HEK293 (cell line): ENCODE data around the gene PRIMA1.
A peak's percentile ranks its signal among the peaks of the same experiment; 100 is the strongest.
"Not testable (repeated sequence)": the region's sequence is repeated elsewhere in the genome, so short reads cannot be mapped to it uniquely, and the experiment has no call there.

Experiments
- CTCF ChIA-PET: fragments of 350-600 bp; formaldehyde crosslinking; extraction: SDS; loops from one replicate; lab custom pipeline; 2021; ENCODE audit warnings: antibody characterized with exemption; lab: Yijun Ruan, JAX
- POLR2A ChIA-PET: fragments of 300-600 bp; formaldehyde crosslinking; extraction: SDS; loops from one replicate; lab custom pipeline; 2020; ENCODE audit warnings: antibody characterized with exemption, inconsistent platforms; lab: Yijun Ruan, JAX
- H3K27ac ChIP-seq: fragments of 200-500 bp; sonication (Bioruptor generic); 2 replicates; pipeline ENCODE4 v1.5.1; 2014; ENCODE audit warnings: low read depth, low read length, control low read depth, inconsistent platforms; ENCODE audit errors: extremely low read depth
- H3K36me3 ChIP-seq, 2 experiments: fragments of 200-500 bp in 1 of 2; sonication (Bioruptor generic) in 1 of 2; 1 replicate in 1 of 2; 2 replicates in 1 of 2; pipeline ENCODE4 v1.5.1; 2014 to 2017; ENCODE audit warnings: inconsistent platforms in 2 of 2, low read length in 2 of 2; ENCODE audit not compliant: control insufficient read depth in 2 of 2, insufficient read depth in 1 of 2
- H3K4me1 ChIP-seq: fragments of 200-500 bp; sonication (Bioruptor generic); 2 replicates; pipeline ENCODE4 v1.5.1; 2014; ENCODE audit warnings: mild to moderate bottlenecking, low read length, inconsistent platforms; ENCODE audit not compliant: control insufficient read depth, insufficient read depth
- H3K4me3 ChIP-seq: 2 replicates; pipeline ENCODE4 v1.5.1; 2011; ENCODE audit warnings: low read depth, mild to moderate bottlenecking, control low read depth, low read length, moderate library complexity
- H3K9me3 ChIP-seq: fragments of 200-500 bp; sonication (Bioruptor generic); 2 replicates; pipeline ENCODE4 v1.5.1; 2014; ENCODE audit warnings: low read depth, low read length, inconsistent platforms; ENCODE audit not compliant: control insufficient read depth, insufficient read depth
- OVOL3 ChIP-seq: fragments of 450-650 bp; formaldehyde crosslinking; IDR thresholded peaks from 2 replicates; pipeline ENCODE4 v1.5.1; 2016; ENCODE audit warnings: missing biosample characterization, missing genetic modification characterization
- RBAK ChIP-seq: fragments of 450-650 bp; formaldehyde crosslinking; IDR thresholded peaks from 2 replicates; pipeline ENCODE4 v1.5.1; 2016; ENCODE audit warnings: missing biosample characterization, missing genetic modification characterization
- SALL2 ChIP-seq: fragments of 450-650 bp; formaldehyde crosslinking; IDR thresholded peaks from 2 replicates; pipeline ENCODE4 v1.5.0; 2017; ENCODE audit warnings: missing biosample characterization, mild to moderate bottlenecking, missing genetic modification characterization, borderline replicate concordance
- YY1 ChIP-seq: fragments of 450-650 bp; formaldehyde crosslinking; IDR thresholded peaks from 2 replicates; pipeline ENCODE4 v1.5.1; 2018; ENCODE audit warnings: missing biosample characterization, missing genetic modification characterization
- YY2 ChIP-seq: fragments of 450-650 bp; formaldehyde crosslinking; IDR thresholded peaks from 2 replicates; pipeline ENCODE4 v1.5.1; 2016; ENCODE audit warnings: missing biosample characterization, missing genetic modification characterization
- ZNF146 ChIP-seq: fragments of 450-650 bp; formaldehyde crosslinking; IDR thresholded peaks from 2 replicates; pipeline ENCODE4 v1.5.1; 2016; ENCODE audit warnings: missing biosample characterization, missing genetic modification characterization
- ZNF157 ChIP-seq: fragments of 450-650 bp; formaldehyde crosslinking; IDR thresholded peaks from 2 replicates; pipeline ENCODE4 v1.5.1; 2016; ENCODE audit warnings: missing biosample characterization, missing genetic modification characterization
- ZNF2 ChIP-seq: fragments of 450-650 bp; formaldehyde crosslinking; IDR thresholded peaks from 2 replicates; pipeline ENCODE4 v1.5.1; 2016; ENCODE audit warnings: missing biosample characterization, missing genetic modification characterization
- ZNF214 ChIP-seq: fragments of 450-650 bp; formaldehyde crosslinking; IDR thresholded peaks from 2 replicates; pipeline ENCODE4 v1.5.1; 2017; ENCODE audit warnings: missing biosample characterization, mild to moderate bottlenecking, missing genetic modification characterization, borderline replicate concordance
- ZNF23 ChIP-seq: fragments of 450-650 bp; formaldehyde crosslinking; IDR thresholded peaks from 2 replicates; pipeline ENCODE4 v1.5.1; 2016; ENCODE audit warnings: missing biosample characterization, missing genetic modification characterization, borderline replicate concordance
- ZNF24 ChIP-seq: fragments of 450-650 bp; formaldehyde crosslinking; IDR thresholded peaks from 2 replicates; pipeline ENCODE4 v1.5.1; 2016; ENCODE audit warnings: missing biosample characterization, missing genetic modification characterization
- ZNF292 ChIP-seq: fragments of 450-650 bp; formaldehyde crosslinking; IDR thresholded peaks from 2 replicates; pipeline ENCODE4 v1.5.1; 2016; ENCODE audit warnings: low read depth, missing biosample characterization, missing genetic modification characterization, borderline replicate concordance
- ZNF341 ChIP-seq: fragments of 450-650 bp; formaldehyde crosslinking; IDR thresholded peaks from 2 replicates; pipeline ENCODE4; 2016; ENCODE audit warnings: low read depth, missing biosample characterization, missing genetic modification characterization
- ZNF394 ChIP-seq: fragments of 450-650 bp; formaldehyde crosslinking; IDR thresholded peaks from 2 replicates; pipeline ENCODE4 v1.5.1; 2016; ENCODE audit warnings: missing biosample characterization, missing genetic modification characterization, mild to moderate bottlenecking, moderate library complexity, borderline replicate concordance
- ZNF426 ChIP-seq: fragments of 450-650 bp; formaldehyde crosslinking; IDR thresholded peaks from 2 replicates; pipeline ENCODE4 v1.5.1; 2017; ENCODE audit warnings: missing biosample characterization, missing genetic modification characterization, mild to moderate bottlenecking, inconsistent platforms, moderate library complexity
- ZNF473 ChIP-seq: fragments of 450-650 bp; formaldehyde crosslinking; IDR thresholded peaks from 2 replicates; pipeline ENCODE4 v1.5.1; 2017; ENCODE audit warnings: missing biosample characterization, missing genetic modification characterization
- ZNF560 ChIP-seq: fragments of 450-650 bp; formaldehyde crosslinking; IDR thresholded peaks from 2 replicates; pipeline ENCODE4 v1.5.1; 2017; ENCODE audit warnings: missing biosample characterization, missing genetic modification characterization, borderline replicate concordance
- ZNF585B ChIP-seq: fragments of 450-650 bp; formaldehyde crosslinking; IDR thresholded peaks from 2 replicates; pipeline ENCODE4 v1.5.1; 2016; ENCODE audit warnings: missing biosample characterization, missing genetic modification characterization
- ZNF670 ChIP-seq: fragments of 450-650 bp; formaldehyde crosslinking; IDR thresholded peaks from 2 replicates; pipeline ENCODE4 v1.5.1; 2016; ENCODE audit warnings: missing biosample characterization, missing genetic modification characterization, low read depth
- ZNF843 ChIP-seq: fragments of 450-650 bp; formaldehyde crosslinking; IDR thresholded peaks from 2 replicates; pipeline ENCODE4 v1.5.1; 2016; ENCODE audit warnings: missing biosample characterization, missing genetic modification characterization
- ZSCAN18 ChIP-seq: fragments of 450-650 bp; formaldehyde crosslinking; IDR thresholded peaks from 2 replicates; pipeline ENCODE4 v1.5.1; 2016; ENCODE audit warnings: missing biosample characterization, missing genetic modification characterization
- TF ChIP-seq, protein P1 (sequence below): fragments of 450-650 bp; formaldehyde crosslinking; IDR thresholded peaks from 2 replicates; pipeline ENCODE4 v1.5.1; 2016; ENCODE audit warnings: missing biosample characterization, missing genetic modification characterization

PRIMA1 gene

GRCh38 chr14:93811020-93811419, 22.7 kb upstream of the PRIMA1 start:
- no peaks in the 10 kb centered on the region for H3K36me3 ChIP-seq
- no peaks in the 10 kb centered on the region for H3K9me3 ChIP-seq
- POLR2A ChIA-PET: no interaction called here
- TF ChIP-seq SALL2 (tag by site-specific recombination): no peak
- no peak for TF ChIP-seq ZNF157
- no peak overlapping the region for H3K27ac ChIP-seq
- H3K4me3 ChIP-seq: no peak overlapping the region
- no peaks in the 10 kb centered on the region for H3K4me1 ChIP-seq
- CTCF ChIA-PET: no interaction called here

DNA sequence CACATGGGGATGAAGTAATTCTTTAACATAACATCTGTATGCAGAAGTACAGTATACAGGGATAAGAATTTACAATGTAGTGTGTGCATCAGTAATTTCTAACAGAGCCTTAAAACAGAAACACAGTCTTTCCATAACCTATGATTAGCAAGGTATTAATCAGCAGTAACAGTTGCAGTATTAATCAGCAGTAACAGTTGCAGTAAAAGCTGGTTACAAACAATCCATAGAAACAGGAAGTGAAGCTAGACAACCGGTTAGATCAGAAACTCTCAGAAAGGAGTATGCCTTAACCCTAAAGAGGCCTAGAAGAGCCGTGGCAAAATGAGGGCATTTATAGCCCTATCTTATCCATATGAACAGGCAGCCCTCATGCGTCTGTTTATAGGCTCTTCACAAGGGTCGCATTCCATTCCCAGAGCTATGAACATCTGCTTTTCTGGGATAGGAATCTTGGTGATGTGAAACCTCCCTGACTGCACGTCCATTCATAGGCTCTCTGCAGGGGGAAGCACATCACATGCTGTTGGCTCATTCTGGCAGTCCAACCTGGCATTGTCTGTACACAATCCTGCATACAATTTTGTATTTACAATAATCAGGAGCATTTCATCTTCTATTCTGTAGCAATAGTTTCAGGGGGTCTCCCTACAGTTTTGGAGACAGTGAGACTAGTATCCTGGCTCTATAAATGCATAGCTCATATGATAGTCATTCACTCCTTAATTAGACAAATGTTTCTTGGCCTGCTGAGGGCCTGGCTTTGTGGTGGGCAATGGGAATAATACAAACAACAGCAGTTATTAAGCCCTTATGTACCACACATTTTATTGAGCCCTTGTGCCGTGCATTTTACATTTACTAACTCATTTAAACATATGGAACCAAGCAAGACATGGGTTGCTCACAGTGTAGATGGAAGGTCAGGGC, 21.5 kb upstream of the PRIMA1 start:
- H3K36me3 ChIP-seq, POLR2A ChIA-PET, H3K4me3 ChIP-seq, H3K27ac ChIP-seq, H3K4me1 ChIP-seq, H3K9me3 ChIP-seq: not testable (repeated sequence)
- CTCF ChIA-PET: interaction anchor here (0.6 kb wide), 1 partner anchor 60 kb away, joined by 3 read pairs; no protein-coding TSS in a partner anchor

- POLR2A ChIA-PET: no interaction called here
- H3K4me1 ChIP-seq: no peaks in the 10 kb centered on the region
- H3K9me3 ChIP-seq: no peaks in the 10 kb centered on the region
- no peak overlapping the region for H3K4me3 ChIP-seq
- no peak for TF ChIP-seq ZNF843
- peak; percentile 13; the same call in 1 of the 2 replicates for TF ChIP-seq ZNF341 (tag by site-specific recombination)
- TF ChIP-seq, all 188 proteins: peak for 1
- CTCF ChIA-PET: interaction anchor here (0.9 to 1.1 kb wide), 2 partner anchors 9 to 14 kb away, joined by 3 read pairs; no protein-coding TSS in a partner anchor
- Histone ChIP-seq H3K27ac (no peak overlapping the region), H3K36me3 (no peaks in the 10 kb centered on the region)
Measured at GRCh38 chr14:93804654-93805053, 16.4 kb upstream of the PRIMA1 start.

DNA sequence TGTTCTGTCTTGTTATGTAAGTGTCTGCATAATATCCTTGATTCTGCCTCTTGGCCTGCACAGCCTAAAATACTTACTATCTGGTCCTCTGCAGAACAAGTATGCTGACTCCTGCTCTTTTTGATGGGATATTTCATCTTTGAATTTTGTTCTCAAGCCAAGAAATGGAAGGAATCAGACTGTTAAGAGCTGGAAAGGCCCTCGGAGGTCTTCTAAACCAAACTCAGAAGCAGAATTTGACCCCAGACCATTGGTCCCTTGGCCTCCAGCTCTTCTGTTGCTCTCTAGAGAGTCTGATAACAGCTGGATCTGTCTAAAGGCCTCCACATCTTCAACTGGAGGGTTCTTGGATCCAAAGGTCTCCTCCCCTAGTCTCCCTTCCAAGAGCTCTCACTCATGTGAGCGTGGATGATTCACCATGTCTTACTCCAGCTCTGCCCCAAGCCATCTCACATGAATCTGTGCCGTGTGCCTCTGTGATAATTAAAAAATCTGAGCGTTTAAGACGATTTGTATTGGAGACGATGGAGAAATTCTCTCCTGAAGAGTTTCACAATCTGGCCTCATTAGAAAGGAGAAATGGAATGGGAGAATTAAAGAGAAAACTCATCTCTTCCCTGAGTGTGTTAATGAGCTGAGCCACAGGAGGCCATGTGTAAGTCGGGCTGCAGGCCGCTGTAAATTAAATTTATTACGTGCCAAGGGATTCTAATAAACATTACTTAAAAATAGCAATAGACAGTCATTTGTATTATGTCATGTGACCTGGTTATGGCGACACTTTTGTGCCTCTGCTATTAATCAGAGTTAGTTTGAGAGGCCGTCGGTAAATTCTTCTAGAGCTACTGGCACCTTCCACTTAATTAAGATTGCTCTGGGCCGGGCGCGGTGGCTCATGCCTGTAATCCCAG, 15.4 kb upstream of the PRIMA1 start:
- Histone ChIP-seq H3K4me3 (no peak overlapping the region), H3K36me3 (no peaks in the 10 kb centered on the region), H3K9me3 (no peaks in the 10 kb centered on the region), H3K27ac (no peak overlapping the region), H3K4me1 (no peaks in the 10 kb centered on the region)
- ChIA-PET POLR2A (no interaction called here), CTCF (interaction anchor here (0.6 kb wide), 1 partner anchor 197 kb away, joined by 3 read pairs; no protein-coding TSS in a partner anchor)
- TF ChIP-seq ZNF670: no peak
- no peak for TF ChIP-seq ZNF585B
- no peak for TF ChIP-seq ZNF23 (tag by site-specific recombination)
- no peak for TF ChIP-seq ZSCAN18 (tag by site-specific recombination)
- TF ChIP-seq, protein P1, sequence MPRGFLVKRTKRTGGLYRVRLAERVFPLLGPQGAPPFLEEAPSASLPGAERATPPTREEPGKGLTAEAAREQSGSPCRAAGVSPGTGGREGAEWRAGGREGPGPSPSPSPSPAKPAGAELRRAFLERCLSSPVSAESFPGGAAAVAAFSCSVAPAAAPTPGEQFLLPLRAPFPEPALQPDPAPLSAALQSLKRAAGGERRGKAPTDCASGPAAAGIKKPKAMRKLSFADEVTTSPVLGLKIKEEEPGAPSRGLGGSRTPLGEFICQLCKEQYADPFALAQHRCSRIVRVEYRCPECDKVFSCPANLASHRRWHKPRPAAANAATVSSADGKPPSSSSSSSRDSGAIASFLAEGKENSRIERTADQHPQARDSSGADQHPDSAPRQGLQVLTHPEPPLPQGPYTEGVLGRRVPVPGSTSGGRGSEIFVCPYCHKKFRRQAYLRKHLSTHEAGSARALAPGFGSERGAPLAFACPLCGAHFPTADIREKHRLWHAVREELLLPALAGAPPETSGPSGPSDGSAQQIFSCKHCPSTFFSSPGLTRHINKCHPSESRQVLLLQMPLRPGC: no peak
- no peak for TF ChIP-seq ZNF560
- no peak for TF ChIP-seq YY2
- no peak for TF ChIP-seq OVOL3 (tag by site-specific recombination)
- TF ChIP-seq ZNF146: no peak
- no peak for TF ChIP-seq ZNF24 (tag by site-specific recombination)
- no peak for TF ChIP-seq ZNF292 (tag by site-specific recombination)
- TF ChIP-seq ZNF2 (tag by site-specific recombination): no peak
- TF ChIP-seq ZNF214 (tag by site-specific recombination): no peak
- no peak for TF ChIP-seq ZNF426 (tag by site-specific recombination)
- TF ChIP-seq RBAK (tag by site-specific recombination): no peak
- TF ChIP-seq ZNF394 (tag by site-specific recombination): no peak
- TF ChIP-seq YY1: no peak
- TF ChIP-seq ZNF473 (tag by site-specific recombination): no peak
